GOT3 (cell line): ENCODE results near the gene TCERG1.

Experiments used
- DNase-seq: peaks from one replicate; lab custom pipeline; 2025; ENCODE audit warnings: mixed read lengths; lab: John Stamatoyannopoulos, UW

The TCERG1 gene

DNA sequence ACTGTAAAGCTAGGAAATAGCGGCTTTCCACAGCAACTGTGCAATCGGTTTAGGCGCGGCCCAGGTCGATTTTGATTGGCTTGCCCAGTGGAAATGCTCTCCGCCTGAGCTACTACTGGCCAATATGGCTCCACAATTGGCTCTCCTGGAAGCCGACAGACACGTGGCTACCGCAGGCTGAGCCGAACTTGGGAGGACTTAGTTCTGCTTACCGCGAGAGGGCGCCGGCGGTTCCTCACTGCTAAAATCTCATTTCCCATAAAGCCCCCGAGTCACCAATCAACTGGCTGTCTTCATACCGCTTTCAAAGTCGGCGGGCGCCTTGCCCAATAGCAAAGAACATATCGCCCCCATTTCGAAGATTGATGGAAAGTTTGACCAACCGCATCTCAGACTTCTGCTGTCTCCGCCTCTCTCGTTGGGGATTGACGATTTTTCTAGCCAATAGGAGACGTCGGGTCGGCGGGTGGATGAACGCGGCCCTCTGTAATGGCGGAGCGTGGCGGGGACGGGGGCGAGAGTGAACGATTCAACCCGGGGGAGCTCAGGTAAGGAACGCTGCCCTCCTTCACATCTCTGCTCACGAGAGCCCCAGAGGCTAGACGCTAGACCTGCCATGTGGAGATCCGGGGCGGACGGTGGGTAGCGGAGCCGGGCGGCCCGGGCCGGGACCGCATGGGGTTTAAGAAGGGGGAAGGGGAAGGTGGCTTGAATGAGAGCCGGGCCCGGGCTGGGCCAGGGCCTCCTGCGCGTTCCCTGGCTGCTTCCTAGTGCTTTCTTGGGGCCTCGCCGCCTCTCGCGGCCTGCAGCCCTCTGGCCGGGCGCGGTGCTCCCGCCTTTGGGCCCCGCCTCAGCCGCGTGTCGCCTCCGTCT is at the start of gene TCERG1:
Gene TCERG1, plus strand, starts transcription at position 473 of the 873 bp plus-strand sequence. Its CDS starts 17 bp downstream, at position 490.
- DNase-seq: peak; percentile 99

GRCh38 chr5:146398826-146399225 is 48.3 kb upstream of the TCERG1 start:
- no peak for DNase-seq

- no peak for DNase-seq
Observed at GRCh38 chr5:146399481-146399880, 47.7 kb upstream of the TCERG1 start.

DNA sequence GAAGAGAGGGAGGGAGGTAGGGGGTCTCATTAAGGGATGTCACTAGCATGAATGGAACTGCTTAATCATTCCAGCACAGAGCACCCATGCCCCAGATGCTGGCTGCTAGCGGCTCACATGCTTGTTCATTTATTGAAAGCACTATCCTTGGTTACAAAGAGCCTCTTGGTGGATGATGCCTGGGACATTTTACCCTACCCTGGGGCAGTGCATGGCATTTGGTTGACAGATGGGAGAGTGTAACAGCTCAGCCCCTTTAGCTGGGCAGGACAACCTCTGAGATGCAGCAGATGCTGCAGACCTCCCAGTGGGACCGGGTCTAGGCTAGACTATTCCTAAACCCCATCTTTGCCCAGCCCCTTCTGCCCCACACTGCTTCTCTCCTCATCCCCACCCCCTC is 46.9 kb upstream of the TCERG1 start:
- DNase-seq: no peak

DNA sequence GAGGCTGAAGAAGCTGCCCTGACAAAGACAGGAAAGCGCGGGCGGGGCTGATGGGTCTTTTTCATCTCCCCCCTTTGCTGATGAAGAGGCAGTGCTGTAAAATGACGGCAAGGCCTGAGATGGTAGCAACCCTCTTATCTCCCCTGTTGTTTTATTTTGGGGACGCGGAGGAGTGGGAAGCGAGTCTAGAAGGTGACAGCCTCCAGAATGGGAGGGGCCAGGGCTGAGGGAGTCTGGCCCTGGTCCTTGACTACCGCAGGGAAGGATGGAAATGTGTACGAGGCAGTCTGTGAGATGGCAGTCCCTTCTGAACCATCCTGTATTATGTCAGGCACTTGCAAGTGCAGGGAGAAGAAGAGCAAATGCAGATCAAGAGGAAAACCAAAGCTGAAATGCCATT is 46.1 kb upstream of the TCERG1 start:
- no peak for DNase-seq

DNA sequence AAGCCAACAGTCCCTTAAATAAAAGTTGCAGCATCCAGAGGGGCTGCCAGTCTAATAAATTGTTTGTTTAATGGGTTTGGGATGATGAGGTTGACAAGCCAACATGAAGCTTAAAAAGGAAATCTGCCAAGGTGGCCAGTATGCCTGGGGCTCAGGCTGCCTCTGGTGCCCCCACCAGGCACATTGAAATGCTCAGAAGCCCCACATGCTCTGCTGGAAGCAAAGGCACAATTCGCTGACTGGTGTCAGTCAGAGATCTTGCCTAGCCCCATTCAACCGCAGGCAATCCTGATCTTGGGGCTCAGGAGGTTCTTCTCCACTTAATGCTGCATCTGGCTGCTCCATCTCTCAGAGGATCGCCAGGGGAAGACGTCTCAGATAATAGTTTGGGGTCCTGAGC is 44.2 kb upstream of the TCERG1 start:
- no peak for DNase-seq

GRCh38 chr5:146409054-146409671 is 38.0 kb upstream of the TCERG1 start:
- no peak for DNase-seq

- DNase-seq: no peak
Observed at GRCh38 chr5:146410272-146410671, 36.9 kb upstream of the TCERG1 start.

GRCh38 chr5:146419696-146420095 is 27.4 kb upstream of the TCERG1 start:
- DNase-seq: no peak

- no peak for DNase-seq
Observed at GRCh38 chr5:146425023-146425422, 22.1 kb upstream of the TCERG1 start.

DNA sequence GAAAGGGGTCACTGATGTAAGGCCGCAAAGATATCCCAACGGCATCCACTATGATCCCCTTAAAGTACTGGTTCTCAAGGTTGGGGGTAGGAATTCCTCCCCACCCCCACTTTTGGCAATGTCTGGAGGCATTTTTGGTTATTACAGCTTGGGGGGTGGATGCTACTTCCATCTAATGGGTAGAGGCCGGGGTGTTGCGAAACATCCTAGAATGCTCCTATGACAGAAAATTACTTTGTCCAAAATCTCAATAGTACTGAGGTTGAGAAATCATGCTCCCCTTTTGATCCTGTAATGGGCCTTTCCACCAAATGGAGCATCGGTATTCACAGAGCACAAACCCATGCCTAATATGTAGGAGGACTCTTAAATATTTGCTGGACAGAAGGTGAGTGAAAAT is 20.8 kb upstream of the TCERG1 start:
- DNase-seq: no peak

- DNase-seq: no peak
Observed at GRCh38 chr5:146426853-146427618, 20.1 kb upstream of the TCERG1 start.

DNA sequence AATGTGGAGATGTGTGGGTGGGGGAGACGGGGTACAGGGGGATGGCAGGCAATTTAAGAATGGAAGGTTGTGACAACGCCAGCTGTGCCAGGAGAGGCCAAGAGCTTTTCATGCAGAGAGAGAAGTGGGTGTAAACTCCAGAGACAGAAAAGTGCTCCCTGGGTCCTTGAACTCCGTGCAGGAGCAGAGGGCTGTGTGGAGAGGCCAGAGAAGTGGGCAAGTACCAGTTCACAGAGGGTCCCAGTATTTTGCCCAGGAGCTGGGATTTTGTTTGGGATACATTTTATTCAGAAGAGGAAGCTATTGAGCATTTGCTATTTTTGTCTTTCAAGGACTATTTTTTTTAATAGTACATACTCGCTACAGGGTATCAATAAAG is 19.5 kb upstream of the TCERG1 start:
- no peak for DNase-seq

DNA sequence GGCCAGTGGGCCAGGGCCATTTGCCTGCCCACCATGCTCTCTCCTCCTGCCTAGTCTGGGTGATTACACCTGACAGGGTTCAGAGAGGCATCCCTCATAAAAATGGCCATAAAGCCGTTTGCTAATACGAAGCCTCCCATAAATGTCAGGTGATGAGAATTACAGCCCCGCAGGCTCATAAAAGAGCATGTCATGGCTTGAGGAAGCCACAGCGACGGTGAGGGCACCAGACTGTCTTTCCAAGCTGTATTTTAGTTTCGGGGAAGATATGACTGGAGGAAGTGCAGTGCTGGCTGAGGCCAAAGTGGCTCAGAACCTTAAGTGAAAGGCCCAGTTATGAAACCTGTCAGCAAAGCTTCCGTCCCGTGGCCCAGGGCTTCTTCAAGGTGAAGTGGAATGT is 18.5 kb upstream of the TCERG1 start:
- no peak for DNase-seq

DNA sequence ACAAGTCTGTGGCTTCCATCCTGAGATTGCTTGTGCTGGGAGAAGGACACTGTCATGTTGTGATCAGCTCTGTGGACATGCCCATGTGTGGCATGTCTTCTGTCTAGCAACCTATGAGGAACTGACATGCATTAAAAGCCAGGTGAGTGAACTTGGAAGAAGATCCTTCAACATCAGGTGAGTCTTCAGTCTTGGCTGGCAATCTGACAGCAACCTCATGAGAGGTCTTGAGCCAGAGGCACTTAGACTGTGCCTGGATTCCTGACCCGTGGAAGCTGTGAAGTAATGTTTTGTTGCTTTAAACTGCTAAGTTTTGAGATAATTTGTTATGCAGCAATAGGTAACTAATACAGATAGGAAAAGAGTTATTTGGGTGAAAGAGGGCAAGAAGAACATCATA is 6.8 kb upstream of the TCERG1 start:
- DNase-seq: no peak

GRCh38 chr5:146440870-146441495 is 6.2 kb upstream of the TCERG1 start:
- DNase-seq: no peak

DNA sequence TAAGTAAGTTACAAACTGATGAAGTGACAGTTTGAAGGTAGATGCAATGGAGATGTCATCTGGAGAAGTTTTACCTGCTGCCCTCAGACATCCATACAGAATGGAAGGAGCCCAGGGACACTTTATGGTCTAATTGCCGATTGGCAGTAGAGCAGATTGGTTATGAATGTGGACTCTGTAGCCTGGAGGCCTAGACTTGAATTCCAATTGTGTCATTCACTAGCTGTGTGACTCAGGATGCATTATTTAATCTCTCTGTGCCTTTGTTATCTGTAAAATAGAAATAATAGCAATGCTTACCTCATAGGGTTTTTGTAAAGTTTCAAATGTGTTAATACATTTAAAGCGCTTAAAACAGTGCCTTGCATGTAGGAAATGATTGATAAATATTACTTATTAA is 5.2 kb upstream of the TCERG1 start:
- no peak for DNase-seq

GRCh38 chr5:146447734-146448380 is 724 bp downstream of the TCERG1 start:
- no peak for DNase-seq

DNA sequence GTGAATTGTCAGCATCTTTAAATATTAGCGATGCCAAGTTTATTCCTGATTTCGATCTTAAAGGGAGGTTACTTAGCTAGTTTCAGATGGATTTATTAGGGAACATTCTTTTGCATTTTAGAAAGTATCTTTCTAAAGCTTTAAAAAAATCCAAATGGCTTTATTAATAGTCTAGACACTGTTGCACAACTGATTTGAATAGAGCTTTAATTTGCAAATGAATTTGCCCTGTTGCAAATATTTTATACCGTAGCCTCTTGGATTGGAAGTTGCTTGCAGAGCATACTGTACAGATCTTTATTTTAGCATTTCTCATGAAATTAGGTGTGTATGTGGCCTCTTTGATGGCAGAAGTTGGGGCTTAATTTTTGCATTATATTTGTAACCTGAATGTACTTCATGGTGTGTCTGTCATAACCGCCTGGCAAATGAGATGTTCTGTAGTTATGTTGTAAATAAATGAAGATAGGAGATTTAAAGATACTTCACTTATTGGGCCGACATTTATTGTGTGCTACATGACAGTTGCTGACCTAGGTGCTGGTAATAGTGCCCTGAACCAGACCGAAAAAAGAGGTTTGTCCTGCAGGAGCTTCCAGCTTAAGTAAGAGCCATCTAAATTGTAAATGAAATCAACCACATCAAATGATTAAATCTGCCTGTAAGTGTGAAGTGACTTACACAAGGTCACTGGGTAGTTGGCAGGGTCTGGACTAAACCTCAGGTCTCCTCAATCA is 1.8 kb downstream of the TCERG1 start:
- DNase-seq: no peak

- no peak for DNase-seq
Observed at GRCh38 chr5:146450002-146450401, 2.9 kb downstream of the TCERG1 start.

- no peak for DNase-seq
Observed at GRCh38 chr5:146451411-146451810, 4.3 kb downstream of the TCERG1 start.
